ENCODE data around the gene DERL3.

The DERL3 gene

GRCh38 chr22:23803001-23803819 lies 35.6 kb downstream of the DERL3 start:
- no peak overlapping the region for H3K4me3 ChIP-seq (ENCODE audit: low read depth, low read length)
- ChIA-PET CTCF (interaction anchor here (0.6 kb wide), 1 partner anchor 257 kb away, joined by 3 read pairs; no protein-coding TSS in a partner anchor), POLR2A (no interaction called here)
- TF ChIP-seq, protein P1, sequence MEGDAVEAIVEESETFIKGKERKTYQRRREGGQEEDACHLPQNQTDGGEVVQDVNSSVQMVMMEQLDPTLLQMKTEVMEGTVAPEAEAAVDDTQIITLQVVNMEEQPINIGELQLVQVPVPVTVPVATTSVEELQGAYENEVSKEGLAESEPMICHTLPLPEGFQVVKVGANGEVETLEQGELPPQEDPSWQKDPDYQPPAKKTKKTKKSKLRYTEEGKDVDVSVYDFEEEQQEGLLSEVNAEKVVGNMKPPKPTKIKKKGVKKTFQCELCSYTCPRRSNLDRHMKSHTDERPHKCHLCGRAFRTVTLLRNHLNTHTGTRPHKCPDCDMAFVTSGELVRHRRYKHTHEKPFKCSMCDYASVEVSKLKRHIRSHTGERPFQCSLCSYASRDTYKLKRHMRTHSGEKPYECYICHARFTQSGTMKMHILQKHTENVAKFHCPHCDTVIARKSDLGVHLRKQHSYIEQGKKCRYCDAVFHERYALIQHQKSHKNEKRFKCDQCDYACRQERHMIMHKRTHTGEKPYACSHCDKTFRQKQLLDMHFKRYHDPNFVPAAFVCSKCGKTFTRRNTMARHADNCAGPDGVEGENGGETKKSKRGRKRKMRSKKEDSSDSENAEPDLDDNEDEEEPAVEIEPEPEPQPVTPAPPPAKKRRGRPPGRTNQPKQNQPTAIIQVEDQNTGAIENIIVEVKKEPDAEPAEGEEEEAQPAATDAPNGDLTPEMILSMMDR (IDR thresholded peaks at IDR 0.05; ENCODE audit: insufficient read depth, low read length, missing control alignments) = no peak
- DNase-seq (ENCODE audit: low read depth, low spot score) = no peak

DNA sequence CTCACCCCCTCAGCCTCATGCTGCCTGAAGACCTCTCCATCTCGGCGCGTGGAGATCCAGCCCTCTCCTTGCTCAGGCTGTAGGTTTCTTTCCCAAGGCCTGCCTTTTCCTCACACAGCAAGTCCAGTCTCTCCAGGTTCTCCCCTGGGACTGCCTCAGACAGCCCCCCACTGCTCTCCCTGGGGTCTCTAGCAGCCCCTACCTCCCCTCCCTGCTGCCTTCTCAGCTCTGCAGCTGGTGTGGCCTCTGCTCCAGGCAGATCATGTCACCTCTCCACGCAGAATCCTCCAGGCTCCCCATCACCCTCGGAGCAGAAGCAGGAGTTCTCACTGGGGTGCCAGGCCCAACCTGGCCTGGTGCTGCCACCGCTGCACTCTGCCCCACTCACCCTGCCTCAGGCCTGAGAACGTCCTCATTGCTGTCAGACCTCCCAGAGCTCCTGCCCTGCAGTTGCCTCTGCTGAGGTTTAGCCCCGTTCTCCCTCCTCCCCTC lies 36.9 kb downstream of the DERL3 start:
- ChIA-PET CTCF (no interaction called here), POLR2A (no interaction called here)
- TF ChIP-seq, protein P1 (IDR thresholded peaks at IDR 0.05; ENCODE audit: insufficient read depth, low read length, missing control alignments) = no peak
- no peak for DNase-seq (ENCODE audit: low read depth, low spot score)
- H3K4me3 ChIP-seq (ENCODE audit: low read depth, low read length) = no peak overlapping the region

DNA sequence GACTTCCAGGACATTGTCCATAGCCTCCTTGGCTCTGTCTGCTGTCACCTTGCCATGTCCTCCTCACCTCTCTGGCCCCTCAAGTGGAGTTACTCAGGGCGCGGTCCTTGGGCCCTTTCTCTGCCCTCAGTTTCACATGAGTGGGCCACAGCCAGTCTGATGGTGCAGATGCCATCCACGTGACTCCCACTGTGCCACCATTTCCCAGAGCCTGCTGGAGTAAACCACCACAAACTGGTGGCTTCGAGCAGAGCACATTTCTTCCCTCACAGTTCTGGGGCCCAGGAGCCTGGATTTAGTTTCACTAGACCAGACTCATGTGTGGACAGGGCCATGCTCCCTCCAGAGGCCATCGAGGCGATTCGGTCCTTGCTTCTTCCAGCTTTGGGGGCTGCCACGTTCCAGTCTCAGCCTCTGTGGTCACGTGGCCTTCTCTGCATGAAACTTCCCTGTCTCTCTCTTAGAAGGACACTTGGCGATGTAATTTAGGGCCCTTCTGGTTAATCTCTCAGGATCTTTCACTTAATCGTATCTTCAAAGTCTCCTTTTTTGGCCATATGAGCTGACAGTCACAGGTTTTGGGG lies 37.5 kb downstream of the DERL3 start:
- POLR2A ChIA-PET = no interaction called here

GRCh38 chr22:23800297-23801237 lies 38.2 kb downstream of the DERL3 start:
- POLR2A ChIA-PET = no interaction called here
- TF ChIP-seq, protein P1 (IDR thresholded peaks at IDR 0.05; ENCODE audit: insufficient read depth, low read length, missing control alignments) = no peak
- DNase-seq (ENCODE audit: low read depth, low spot score) = no peak
- CTCF ChIA-PET = no interaction called here
- no peak overlapping the region for H3K4me3 ChIP-seq (ENCODE audit: low read depth, low read length)

More for the DNA sequence above, 37.5 kb downstream of the DERL3 start:
- CTCF ChIA-PET = no interaction called here
- no peak overlapping the region for H3K4me3 ChIP-seq (ENCODE audit: low read depth, low read length)
- no peak for DNase-seq (ENCODE audit: low read depth, low spot score)
- TF ChIP-seq, protein P1 (IDR thresholded peaks at IDR 0.05; ENCODE audit: insufficient read depth, low read length, missing control alignments) = no peak

DNA sequence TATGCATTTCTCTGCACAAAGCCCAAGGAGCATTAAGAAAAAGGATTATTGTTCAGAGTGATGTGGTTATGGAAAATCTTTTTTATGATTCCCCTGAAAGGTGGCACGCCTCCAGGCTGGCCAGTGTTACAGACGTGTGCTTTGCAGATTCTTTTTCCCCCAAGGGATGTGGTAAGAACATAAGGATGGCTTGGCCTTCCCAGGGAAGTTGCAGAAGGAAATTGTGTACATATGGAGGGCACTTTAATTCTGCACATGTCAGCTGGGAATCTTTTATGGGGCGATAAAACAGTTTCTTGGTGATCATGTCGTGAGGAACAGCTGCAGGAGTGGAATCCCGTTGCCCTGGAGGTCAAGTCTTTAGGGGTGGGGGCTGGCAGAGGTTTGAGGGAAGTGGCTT lies 42.3 kb downstream of the DERL3 start:
- ChIA-PET POLR2A (no interaction called here), CTCF (no interaction called here)
- TF ChIP-seq, protein P1 (IDR thresholded peaks at IDR 0.05; ENCODE audit: insufficient read depth, low read length, missing control alignments) = no peak
- DNase-seq (ENCODE audit: low read depth, low spot score) = no peak
- no peak overlapping the region for H3K4me3 ChIP-seq (ENCODE audit: low read depth, low read length)

All from AG04449 (cell line).